IPS DF 4.7 (cell line): Measurements from ENCODE around the gene PDE2A.

Experiments
- DNase-seq: peaks from one replicate; pipeline ENCODE4 v3.0.0-alpha.2; 2013; ENCODE audit warnings: low spot score; ENCODE audit errors: extremely low read depth

Gene PDE2A

GRCh38 chr11:72658989-72659640 is 15.1 kb downstream of the PDE2A start:
- no peak for DNase-seq

GRCh38 chr11:72657411-72658100 is 16.7 kb downstream of the PDE2A start:
- DNase-seq, result no peak

GRCh38 chr11:72655896-72656464 is 18.2 kb downstream of the PDE2A start:
- no peak for DNase-seq

- DNase-seq, result no peak
Observed at GRCh38 chr11:72655014-72655413, 19.2 kb downstream of the PDE2A start.

GRCh38 chr11:72653649-72654048 is 20.6 kb downstream of the PDE2A start:
- DNase-seq, result no peak

GRCh38 chr11:72652873-72653630 is 21.2 kb downstream of the PDE2A start:
- DNase-seq, result no peak

- no peak for DNase-seq
Observed at GRCh38 chr11:72652133-72652532, 22.1 kb downstream of the PDE2A start.

GRCh38 chr11:72649215-72649976 is 24.8 kb downstream of the PDE2A start:
- no peak for DNase-seq

GRCh38 chr11:72648384-72649136 is 25.7 kb downstream of the PDE2A start:
- no peak for DNase-seq

- DNase-seq, result no peak
Observed at GRCh38 chr11:72647882-72648281, 26.3 kb downstream of the PDE2A start.

GRCh38 chr11:72646472-72646871 is 27.8 kb downstream of the PDE2A start:
- DNase-seq, result no peak

GRCh38 chr11:72646024-72646423 is 28.2 kb downstream of the PDE2A start:
- no peak for DNase-seq

- DNase-seq, result no peak
Observed at GRCh38 chr11:72643547-72643946, 30.7 kb downstream of the PDE2A start.

GRCh38 chr11:72642884-72643522 is 31.2 kb downstream of the PDE2A start:
- peak; percentile 30 for DNase-seq

GRCh38 chr11:72642043-72642883 is 32.0 kb downstream of the PDE2A start:
- DNase-seq, result no peak

- no peak for DNase-seq
Observed at GRCh38 chr11:72641522-72642042, 32.6 kb downstream of the PDE2A start.

GRCh38 chr11:72639502-72640375 is 34.5 kb downstream of the PDE2A start:
- DNase-seq, result no peak

GRCh38 chr11:72637926-72638325 is 36.3 kb downstream of the PDE2A start:
- DNase-seq, result no peak
